ENCODE data around the gene FANCE.
"Not testable (repeated sequence)": the region's sequence is repeated elsewhere in the genome, so short reads cannot be mapped to it uniquely, and the experiment has no call there.

The FANCE gene

DNA sequence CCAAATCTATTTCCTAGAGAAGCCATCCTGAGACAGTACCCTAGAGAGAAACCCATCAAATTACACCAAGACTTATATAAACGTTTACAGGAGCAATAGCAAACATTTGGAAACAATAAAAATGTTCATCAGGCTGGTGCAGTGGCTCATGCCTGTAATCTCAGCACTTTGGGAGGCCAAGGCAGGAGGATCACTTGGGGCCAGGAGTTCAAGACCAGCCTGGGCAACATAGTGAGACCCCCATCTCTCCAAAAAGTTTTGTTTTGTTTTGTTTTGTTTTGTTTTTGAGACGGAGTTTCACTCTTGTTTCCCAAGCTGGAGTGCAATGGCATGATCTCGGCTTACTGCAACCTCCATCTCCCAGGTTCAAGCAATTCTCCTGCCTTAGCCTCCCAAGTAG lies 19.4 kb upstream of the FANCE start:
- not testable (repeated sequence) for DNase-seq (ENCODE audit: low spot score)

DNA sequence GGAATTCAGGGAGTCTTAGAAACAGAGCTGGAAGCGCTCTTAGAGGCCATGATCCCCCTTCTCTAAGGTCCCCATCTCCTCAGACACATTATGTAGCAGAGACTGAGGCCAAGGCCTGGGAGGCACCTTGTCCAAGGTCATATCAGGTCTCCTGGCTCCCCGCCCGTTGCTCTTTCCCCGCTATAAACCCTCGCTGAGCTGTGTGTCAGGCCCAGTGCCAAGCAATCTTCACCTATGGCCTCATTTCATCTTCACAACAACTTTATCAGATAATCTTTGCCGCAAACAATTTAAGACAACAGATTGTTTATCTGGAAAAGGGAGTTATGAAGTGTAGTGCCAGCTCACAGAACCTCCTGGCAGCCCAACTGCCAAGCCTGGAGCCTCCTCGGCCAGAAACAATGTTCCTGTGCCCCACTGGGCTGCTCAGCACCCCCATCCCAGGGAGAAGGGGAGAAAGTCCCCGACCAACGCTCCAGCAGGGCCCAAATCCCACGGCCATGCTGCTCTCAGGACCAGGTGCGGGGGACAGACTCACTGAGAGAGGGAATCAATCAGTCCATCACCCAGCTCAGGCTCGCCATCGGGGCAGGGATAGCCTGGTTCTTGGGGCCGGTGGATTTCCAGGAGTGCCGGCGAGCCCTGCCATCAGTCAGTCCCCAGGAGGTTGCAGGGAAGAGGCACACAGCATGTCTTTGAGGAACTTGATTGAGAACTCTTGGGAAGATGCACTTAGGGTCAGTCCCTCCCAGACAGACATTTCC lies 16.9 kb upstream of the FANCE start:
- DNase-seq (ENCODE audit: low spot score) = no peak

DNA sequence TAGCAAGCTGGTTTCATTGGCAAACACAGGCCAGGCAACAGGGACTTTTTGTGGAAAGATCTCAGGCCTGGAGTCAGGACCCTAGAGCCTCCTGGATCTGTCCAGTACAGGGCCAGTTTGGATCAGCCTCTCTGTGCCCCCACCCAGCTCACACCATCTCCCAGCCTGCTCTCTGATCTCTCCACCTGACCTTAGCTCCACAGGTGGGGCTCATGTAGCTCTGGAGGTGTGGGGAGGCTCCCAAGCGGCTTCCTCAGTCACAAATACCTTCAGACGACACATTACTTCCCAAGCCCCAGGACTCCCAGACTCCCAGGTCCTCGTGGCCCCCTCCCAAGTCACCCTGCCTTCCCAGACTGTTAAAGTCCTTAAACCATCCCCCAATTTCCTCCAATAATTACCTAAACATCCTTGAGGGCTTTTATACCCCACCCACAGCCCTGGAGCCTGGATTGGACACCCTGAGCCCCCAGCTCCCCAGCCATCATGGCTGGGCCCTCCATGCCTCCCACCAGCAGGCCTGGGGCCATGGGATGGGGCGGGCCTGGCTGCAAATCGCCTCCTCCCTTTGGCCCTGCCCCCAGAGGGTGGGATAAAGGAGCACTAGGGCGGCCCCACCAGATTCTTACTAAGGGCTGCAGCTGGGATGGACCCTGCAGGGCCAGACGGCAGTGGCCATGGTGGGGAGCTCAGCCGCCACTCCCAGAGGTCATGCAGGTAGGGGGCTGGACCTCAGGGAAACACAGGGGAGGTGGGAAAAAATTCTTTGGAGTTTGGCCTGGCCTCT lies 15.9 kb upstream of the FANCE start:
- no peak for DNase-seq (ENCODE audit: low spot score)

DNA sequence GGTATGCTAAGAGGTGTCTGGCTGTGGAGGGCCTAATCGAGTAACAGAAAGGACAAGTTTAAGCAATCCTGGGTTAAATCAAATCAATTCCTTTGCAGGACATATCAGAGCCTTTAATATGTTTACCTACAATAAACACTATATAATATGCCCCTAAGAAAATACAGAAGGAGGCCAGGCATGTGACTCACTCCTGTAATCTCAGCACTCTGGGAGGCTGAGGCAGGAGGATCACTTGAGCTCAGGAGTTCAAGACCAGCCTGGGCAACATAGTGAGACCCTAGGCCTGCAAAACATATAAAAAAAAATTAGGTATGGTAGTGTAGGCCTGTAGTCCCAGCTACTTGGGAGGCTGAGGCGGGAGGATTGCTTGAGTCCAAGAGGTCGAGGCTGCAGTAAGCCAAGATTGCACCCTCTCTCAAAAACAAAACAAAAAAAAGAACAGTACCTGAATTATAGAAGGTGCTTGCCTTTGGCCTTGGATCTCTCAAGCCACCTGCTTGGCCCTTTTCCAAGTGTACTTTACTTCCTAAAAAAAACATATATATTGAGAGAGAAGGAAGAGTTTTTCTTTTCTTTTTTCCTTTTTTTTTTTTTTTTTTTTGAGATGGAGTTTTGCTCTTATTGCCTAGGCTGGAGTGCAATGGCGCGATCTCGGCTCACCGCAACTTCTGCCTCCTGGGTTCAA lies 13.6 kb upstream of the FANCE start:
- not testable (repeated sequence) for DNase-seq (ENCODE audit: low spot score)

- DNase-seq (ENCODE audit: low spot score) = no peak
Observed at GRCh38 chr6:35439308-35439707, 12.8 kb upstream of the FANCE start.

DNA sequence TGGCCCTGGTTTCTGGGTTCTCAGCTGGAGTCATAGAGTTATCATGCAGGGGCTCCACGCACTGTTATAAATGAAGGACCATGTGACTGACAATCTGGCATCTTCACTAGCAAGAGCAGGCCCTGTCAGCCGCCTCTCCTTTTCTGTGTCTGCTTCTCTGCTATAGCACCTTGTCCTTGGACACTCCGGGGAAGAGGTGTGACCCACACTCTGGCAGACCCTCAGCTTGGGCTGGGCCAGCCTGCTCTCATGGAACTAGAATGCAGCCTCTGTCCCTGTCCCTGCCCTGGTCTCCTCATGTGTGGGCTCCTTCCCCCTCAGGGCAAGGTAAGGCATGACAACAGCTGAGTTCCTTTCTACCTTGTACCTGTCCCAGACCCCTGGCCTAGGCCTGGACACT lies 10.9 kb upstream of the FANCE start:
- DNase-seq (ENCODE audit: low spot score) = no peak

GRCh38 chr6:35441642-35442041 lies 10.5 kb upstream of the FANCE start:
- no peak for DNase-seq (ENCODE audit: low spot score)

DNA sequence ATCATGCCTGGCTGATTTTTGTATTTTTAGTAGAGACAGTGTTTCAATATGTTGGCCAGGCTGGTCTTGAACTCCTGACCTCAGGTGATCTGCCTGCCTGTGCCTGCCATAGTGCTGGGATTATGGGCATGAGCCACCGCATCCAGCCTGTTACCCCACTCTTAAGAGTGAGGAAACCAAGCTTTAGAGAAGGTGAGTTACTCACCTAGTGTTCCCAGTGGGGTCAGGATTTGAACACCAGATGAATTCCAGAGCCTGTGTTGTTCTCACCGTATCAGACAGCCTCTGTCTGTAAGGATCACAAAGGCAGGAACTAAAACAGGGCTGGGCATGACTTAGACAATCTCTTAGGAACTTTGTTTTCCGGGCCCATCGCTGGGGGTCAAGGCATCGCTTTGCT lies 9.4 kb upstream of the FANCE start:
- DNase-seq (ENCODE audit: low spot score) = no peak

DNA sequence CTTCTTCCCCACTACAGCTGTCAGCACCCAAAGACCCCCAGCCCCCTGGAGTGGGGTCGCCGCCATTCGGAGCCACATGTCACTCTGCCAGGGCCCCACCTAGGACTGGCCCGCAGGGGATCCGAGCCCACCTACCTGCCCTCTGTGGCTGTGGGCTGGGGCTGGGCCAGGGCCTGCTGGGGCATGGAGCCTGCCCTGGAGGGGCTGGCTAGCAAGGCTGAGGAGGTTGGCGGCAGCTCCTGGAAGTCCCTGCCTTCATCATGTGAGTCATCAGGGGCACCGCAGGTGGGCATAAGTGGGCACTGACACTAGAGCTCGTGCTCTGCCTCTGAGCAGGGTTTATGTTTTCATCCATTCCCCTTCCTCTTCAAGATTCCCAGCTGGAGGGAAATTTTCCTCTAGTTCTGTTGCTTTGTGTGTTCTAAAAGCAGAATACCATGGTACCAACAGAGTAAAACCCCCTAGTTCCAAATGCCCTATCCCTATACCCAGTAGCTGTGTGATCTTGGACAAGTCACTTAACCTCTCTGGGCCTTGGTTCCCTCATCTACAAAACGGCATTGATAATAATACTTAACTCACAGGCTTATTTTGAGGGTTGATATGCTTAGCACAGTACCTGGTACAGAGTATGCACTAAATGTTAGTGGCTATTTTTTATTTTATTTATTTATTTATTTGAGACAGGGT lies 8.7 kb upstream of the FANCE start:
- DNase-seq (ENCODE audit: low spot score) = no peak

GRCh38 chr6:35445691-35446090 lies 6.4 kb upstream of the FANCE start:
- DNase-seq (ENCODE audit: low spot score) = no peak

- no peak for DNase-seq (ENCODE audit: low spot score)
Observed at GRCh38 chr6:35448191-35448590, 3.9 kb upstream of the FANCE start.

- DNase-seq (ENCODE audit: low spot score) = peak; percentile 89
Observed at GRCh38 chr6:35449287-35449881, 2.8 kb upstream of the FANCE start.

GRCh38 chr6:35451354-35452182 lies 570 bp upstream of the FANCE start:
- no peak for DNase-seq (ENCODE audit: low spot score)

GRCh38 chr6:35453236-35453635 lies 1.1 kb downstream of the FANCE start:
- DNase-seq (ENCODE audit: low spot score) = no peak

DNA sequence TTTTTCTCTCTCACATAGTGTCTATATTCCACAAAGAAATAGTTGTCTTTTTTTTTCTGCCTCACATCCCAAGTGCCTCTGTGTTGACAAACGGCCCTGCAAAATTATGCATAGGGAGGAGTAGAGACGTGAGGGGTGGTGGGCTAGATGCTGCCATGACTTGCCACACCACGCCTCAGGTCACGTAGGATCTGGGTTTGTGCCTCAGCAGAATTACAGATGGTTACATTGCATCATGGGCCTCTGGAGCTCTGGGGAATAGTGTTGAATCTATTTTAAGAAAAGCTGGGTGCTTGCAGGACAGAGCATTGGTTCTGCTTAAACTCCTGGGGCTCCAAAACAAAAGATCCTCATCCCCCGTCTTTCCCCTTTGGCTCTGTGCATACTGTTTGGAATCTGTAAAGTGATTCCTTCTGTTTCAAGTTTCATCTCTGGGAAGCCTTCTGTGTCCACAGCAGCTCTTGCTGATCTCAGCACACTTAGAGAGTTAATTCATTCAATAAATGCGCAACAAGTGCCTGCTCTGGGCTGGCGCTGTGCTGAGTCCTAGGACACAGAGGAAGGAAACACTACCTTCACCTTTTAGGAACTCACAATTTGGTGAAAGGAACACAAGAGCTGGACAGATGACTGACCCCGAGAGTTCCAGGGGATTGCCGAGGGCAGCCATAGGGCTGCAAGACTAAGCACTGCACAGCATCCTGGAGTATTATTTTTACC lies 2.4 kb downstream of the FANCE start:
- no peak for DNase-seq (ENCODE audit: low spot score)

GRCh38 chr6:35457907-35458306 lies 5.8 kb downstream of the FANCE start:
- DNase-seq (ENCODE audit: low spot score) = no peak

DNA sequence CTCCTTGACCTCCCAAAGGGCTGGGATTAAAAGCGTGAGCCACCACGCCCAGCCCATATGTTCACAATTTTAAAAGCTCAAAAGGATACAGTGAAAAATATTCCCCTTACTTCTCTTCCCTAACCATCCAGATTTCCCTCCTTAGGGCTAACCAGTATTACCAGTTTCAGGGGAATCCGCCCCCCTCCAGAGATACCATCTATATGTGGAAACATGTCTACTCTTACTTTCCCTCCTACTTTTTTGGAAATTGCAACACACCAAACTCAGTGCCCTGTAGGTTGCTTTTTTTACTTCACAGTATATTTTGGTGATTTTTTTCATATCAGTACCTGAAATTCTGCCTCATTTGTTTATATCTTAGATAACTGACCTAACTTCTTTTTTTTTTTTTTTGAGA lies 9.1 kb downstream of the FANCE start:
- no peak for DNase-seq (ENCODE audit: low spot score)

DNA sequence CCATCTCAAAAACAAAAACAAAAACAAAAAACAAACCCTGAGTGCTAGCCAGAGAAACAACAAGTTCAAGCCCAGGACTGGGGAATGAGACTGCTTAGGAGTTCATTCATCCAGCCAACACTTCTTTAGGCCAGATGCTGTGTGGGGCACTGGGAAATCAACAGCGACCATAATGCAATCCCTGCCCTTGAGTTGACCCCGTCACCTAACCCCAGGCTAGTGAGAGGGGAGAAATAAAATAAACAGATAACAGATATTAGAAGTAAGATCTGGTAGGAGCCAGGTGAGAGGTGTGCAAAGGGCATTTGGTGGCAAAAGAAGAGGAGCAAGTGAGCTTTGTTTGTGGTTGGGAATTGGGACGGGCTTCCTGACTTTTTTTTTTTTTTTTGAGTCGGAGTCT lies 11.2 kb downstream of the FANCE start:
- no peak for DNase-seq (ENCODE audit: low spot score)

- DNase-seq (ENCODE audit: low spot score) = no peak
Observed at GRCh38 chr6:35465646-35466045, 13.5 kb downstream of the FANCE start.
